Immature natural killer cell (primary cell): ENCODE data around the gene TAF6. TPM values are rescaled to one million over a fixed set of nuclear protein-coding genes. Genes with fewer than 3 reads are reported as not detected.
A peak's percentile ranks its signal among the peaks of the same experiment; 100 is the strongest.

Experiments
- DNase-seq, 3 donors: peaks; one replicate each; pipeline ENCODE4 v3.0.0; 2022; ENCODE audit warnings: mixed read lengths in 1 of 3
- H3K27ac Mint-ChIP-seq, 6 donors: one replicate each; pipeline ENCODE4 v1.8.0; 2020; ENCODE audit warnings: mixed read lengths in 6 of 6, mild to moderate bottlenecking in 5 of 6, inconsistent platforms in 4 of 6, moderate library complexity in 3 of 6
- H3K27me3 Mint-ChIP-seq, 3 donors: one replicate each; pipeline ENCODE4 v1.8.0; 2020 to 2021; ENCODE audit warnings: low read depth in 3 of 3, mild to moderate bottlenecking in 3 of 3, mixed read lengths in 3 of 3, moderate library complexity in 3 of 3, inconsistent platforms in 1 of 3
- H3K36me3 Mint-ChIP-seq, 3 donors: one replicate each; pipeline ENCODE4 v1.8.0; 2020; ENCODE audit warnings: mixed read lengths in 3 of 3, inconsistent platforms in 2 of 3, mild to moderate bottlenecking in 2 of 3
- H3K4me1 Mint-ChIP-seq, 2 donors: one replicate each; pipeline ENCODE4 v1.8.0; 2020; ENCODE audit warnings: inconsistent platforms in 2 of 2, mild to moderate bottlenecking in 2 of 2, mixed read lengths in 2 of 2, moderate library complexity in 1 of 2
- H3K4me3 Mint-ChIP-seq, 5 donors: one replicate each; pipeline ENCODE4 v1.8.0; 2020; ENCODE audit warnings: mild to moderate bottlenecking in 5 of 5, mixed read lengths in 5 of 5, inconsistent platforms in 3 of 5, moderate library complexity in 3 of 5
- H3K9me3 Mint-ChIP-seq, 6 donors: one replicate each; pipeline ENCODE4 v1.8.0; 2020; ENCODE audit warnings: mild to moderate bottlenecking in 6 of 6, mixed read lengths in 6 of 6, inconsistent platforms in 4 of 6, moderate library complexity in 3 of 6
- polyA plus RNA-seq, 3 donors: library from polyadenylated mRNA; unstranded; fragments of 300-500 nt; fragmentation: Illumina TruSeq; gene quantifications; one replicate each; pipeline ENCODE4 v1.2.3, GENCODE V29; 2021

The TAF6 gene
- 10 to 100 TPM; 15.3 to 34.8 (median 17.3) TPM for polyA plus RNA-seq

DNA sequence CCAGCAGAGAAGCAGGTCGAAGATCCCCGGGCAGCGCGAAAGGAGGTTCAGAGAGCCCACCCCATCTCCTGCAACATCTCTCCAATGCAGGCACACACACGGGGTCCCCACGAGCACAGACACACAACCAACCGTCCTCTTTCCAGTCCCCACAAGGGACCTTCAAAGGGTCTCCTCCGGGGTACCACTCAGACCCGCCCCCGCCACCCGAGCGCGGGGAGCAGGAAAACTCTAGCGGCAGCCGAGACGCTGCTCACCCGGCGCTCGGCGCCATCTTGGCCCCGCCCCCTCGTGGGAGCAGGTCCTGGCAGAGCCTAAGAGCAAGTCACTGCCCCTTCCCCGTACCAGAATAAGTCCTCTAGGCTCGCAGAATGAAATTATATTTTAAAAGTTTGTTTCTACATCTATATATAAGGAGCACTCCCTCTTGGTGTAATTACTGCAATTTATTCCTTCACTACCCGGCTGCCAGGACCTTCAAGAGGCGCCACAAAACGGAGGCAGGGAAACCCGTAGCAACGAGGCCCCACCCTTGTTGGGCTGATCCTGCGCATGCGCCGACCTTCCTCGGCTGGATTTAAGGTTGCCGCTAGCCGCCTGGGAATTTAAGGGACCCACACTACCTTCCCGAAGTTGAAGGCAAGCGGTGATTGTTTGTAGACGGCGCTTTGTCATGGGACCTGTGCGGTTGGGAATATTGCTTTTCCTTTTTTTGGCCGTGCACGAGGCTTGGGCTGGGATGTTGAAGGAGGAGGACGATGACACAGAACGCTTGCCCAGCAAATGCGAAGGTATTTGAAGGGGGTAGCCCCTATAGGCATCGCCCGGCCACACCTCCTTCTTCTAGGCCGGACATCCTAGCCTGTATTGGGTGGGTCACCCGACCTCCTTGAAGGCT lies at the start of gene TAF6, which contains the start of gene CNPY4:
TAF6 (minus strand) TSS at position 287 of the 898 bp plus-strand sequence. CDS start 5,149 bp downstream, outside the sequence.
CNPY4 (plus strand) TSS at position 563 of the 898 bp plus-strand sequence; CDS start at position 674, 111 bp downstream.
- H3K4me1 Mint-ChIP-seq, result peaks cover 33 to 34% of the 10 kb centered on the region in 2 donors
- H3K27ac Mint-ChIP-seq, result peak within 1 kb of the TSS; percentile 97 to 99 (median 98)
- H3K9me3 Mint-ChIP-seq, result no peaks in the 10 kb centered on the region
- peaks cover 4 to 11% (median 6%) of the 10 kb centered on the region in 3 donors for H3K27me3 Mint-ChIP-seq
- peaks cover 0 to 3% (median 0%) of the 10 kb centered on the region in 3 donors for H3K36me3 Mint-ChIP-seq
- peak; percentile 94 to 96 (median 95) for DNase-seq
- peak within 1 kb of the TSS; percentile 90 to 97 (median 92) for H3K4me3 Mint-ChIP-seq

DNA sequence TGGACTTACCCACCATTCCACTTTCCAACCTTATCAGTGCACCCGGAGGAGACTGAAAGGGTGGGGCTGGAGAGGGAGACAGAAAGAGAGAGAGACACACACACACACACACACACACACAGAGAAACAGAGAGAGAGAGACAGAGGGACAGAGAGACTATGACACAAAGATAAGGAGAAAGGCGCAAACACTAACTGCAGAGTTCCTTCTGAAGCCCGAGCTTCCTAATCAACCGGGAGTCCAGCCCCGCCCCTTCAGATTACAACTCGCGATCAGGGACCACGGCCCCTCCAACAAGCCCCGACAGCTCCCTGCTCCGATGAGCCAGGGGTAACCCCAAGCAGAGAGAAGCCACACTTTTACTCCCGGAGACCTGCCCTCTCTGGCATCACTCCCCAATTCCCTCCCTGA lies 48.8 kb upstream of the TAF6 start:
- peaks cover 0 to 2% (median 0%) of the 10 kb centered on the region in 6 donors for H3K9me3 Mint-ChIP-seq
- no peaks in the 10 kb centered on the region for H3K36me3 Mint-ChIP-seq
- H3K4me1 Mint-ChIP-seq, result peaks cover 26 to 31% of the 10 kb centered on the region in 2 donors
- H3K27ac Mint-ChIP-seq, result peak overlapping the region in 1 of 6 donors; percentile 4
- peak overlapping the region; percentile 8 to 71 (median 26) for H3K4me3 Mint-ChIP-seq
- peaks cover 24 to 45% (median 30%) of the 10 kb centered on the region in 3 donors for H3K27me3 Mint-ChIP-seq
- no peak for DNase-seq

GRCh38 chr7:100166970-100167911 lies 48.1 kb upstream of the TAF6 start:
- no peaks in the 10 kb centered on the region for H3K36me3 Mint-ChIP-seq
- H3K27me3 Mint-ChIP-seq, result peaks cover 24 to 47% (median 30%) of the 10 kb centered on the region in 3 donors
- H3K9me3 Mint-ChIP-seq, result peaks cover 0 to 2% (median 0%) of the 10 kb centered on the region in 6 donors
- H3K27ac Mint-ChIP-seq, result no peak overlapping the region
- no peak for DNase-seq
- peak overlapping the region in 2 of 5 donors; percentile 26 to 71 for H3K4me3 Mint-ChIP-seq
- H3K4me1 Mint-ChIP-seq, result peaks cover 26 to 31% of the 10 kb centered on the region in 2 donors

DNA sequence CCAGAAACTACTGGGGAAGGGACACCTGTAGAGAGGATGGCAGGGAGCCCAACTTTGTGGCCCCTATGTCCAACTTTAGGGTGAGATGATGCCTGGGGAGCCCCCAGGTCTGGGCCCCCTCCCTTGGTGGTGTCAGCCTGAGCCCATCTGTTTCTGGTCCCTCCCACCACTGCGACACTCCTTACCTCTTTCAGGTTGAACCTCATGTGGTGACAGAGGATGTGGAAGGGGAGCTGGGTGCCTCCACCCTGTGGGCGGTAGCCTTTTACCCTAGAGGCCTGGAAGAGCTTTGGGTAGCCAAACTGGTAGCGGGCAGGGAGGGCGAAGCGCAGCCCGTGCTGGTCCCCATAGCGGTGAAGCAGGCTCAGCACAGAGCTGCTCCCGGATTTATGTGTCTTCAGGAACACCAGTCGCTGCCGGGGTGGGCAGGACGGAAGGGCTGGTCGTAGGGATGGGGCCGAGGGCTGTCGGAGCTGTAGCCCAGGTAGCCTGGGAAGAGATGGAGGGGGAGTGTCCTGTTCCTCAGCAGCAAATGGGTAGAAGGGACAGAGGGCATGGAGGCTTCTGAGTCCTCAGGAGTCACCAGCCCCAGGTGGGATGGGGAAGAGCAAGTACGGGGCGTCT lies 47.3 kb upstream of the TAF6 start:
- Mint-ChIP-seq H3K9me3 (peaks cover 0 to 2% (median 0%) of the 10 kb centered on the region in 6 donors), H3K27ac (no peak overlapping the region), H3K4me3 (peak overlapping the region in 1 of 5 donors; percentile 44), H3K36me3 (no peaks in the 10 kb centered on the region), H3K27me3 (peaks cover 26 to 47% (median 28%) of the 10 kb centered on the region in 3 donors), H3K4me1 (peaks cover 23 to 26% of the 10 kb centered on the region in 2 donors)
- DNase-seq, result no peak

DNA sequence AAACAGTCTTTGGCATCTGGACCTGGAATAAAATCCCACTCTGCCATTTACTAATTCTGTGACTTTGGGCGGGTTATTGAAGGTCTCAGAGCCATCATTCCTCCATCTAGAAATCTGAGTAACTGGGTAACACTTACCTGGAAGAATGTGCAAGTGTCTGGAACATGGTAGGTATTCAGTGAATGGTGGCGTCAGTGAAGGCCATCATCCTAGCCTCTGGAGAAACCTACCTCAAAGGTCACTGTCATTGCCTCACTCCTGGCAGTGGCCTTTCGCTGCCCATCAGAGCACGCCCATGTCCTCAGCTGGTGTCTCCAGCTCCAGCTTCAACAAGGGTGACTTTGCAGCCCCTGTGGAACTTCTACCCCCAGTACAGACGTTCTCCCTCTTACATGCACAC lies 44.7 kb upstream of the TAF6 start:
- DNase-seq, result no peak
- Mint-ChIP-seq H3K27ac (no peak overlapping the region), H3K27me3 (peaks cover 20 to 31% (median 20%) of the 10 kb centered on the region in 3 donors), H3K4me3 (no peak overlapping the region), H3K36me3 (no peaks in the 10 kb centered on the region), H3K4me1 (peaks cover 21 to 22% of the 10 kb centered on the region in 2 donors), H3K9me3 (no peaks in the 10 kb centered on the region)

DNA sequence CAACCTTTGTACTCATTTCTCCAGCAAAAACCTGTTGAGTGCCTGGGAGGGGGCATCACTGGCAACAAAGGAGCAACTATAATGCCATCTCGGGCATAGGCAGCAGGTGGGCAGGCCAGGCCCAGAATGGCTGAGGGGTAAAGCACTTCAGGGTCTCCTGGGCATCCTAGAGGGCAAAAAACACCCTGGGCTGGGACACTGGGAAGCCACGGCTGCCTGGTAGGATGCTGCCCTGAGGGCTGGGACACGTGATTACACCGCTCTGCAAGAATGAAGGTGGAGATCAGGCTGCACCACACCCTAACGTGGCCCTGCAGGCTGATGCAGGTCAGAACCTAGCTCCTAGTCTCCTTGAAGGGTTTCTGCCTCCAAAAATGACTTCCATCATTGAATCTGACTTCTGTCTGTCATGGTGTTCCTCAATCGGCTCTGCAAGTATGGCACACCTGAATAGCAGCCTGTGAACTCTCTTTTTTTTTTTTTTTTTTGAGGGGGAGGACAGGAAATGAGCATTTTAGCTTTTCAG lies 43.9 kb upstream of the TAF6 start:
- Mint-ChIP-seq H3K9me3 (no peaks in the 10 kb centered on the region), H3K27ac (peak overlapping the region in 1 of 6 donors; percentile 4), H3K27me3 (peaks cover 14 to 23% (median 19%) of the 10 kb centered on the region in 3 donors), H3K4me3 (no peak overlapping the region), H3K4me1 (peaks cover 15 to 17% of the 10 kb centered on the region in 2 donors), H3K36me3 (no peaks in the 10 kb centered on the region)
- DNase-seq, result no peak

GRCh38 chr7:100160067-100160466 lies 40.9 kb upstream of the TAF6 start:
- peaks cover 0 to 4% (median 0%) of the 10 kb centered on the region in 3 donors for H3K36me3 Mint-ChIP-seq
- H3K27me3 Mint-ChIP-seq, result peaks cover 0 to 12% (median 9%) of the 10 kb centered on the region in 3 donors
- H3K9me3 Mint-ChIP-seq, result no peaks in the 10 kb centered on the region
- no peak for DNase-seq
- H3K4me1 Mint-ChIP-seq, result peaks cover 28 to 29% of the 10 kb centered on the region in 2 donors
- H3K27ac Mint-ChIP-seq, result no peak overlapping the region
- peak overlapping the region in 3 of 5 donors; percentile 7 to 83 (median 78) for H3K4me3 Mint-ChIP-seq

- Mint-ChIP-seq H3K4me1 (peaks cover 29 to 30% of the 10 kb centered on the region in 2 donors), H3K4me3 (peak overlapping the region; percentile 78 to 85 (median 83)), H3K9me3 (no peaks in the 10 kb centered on the region), H3K27ac (peak overlapping the region; percentile 66 to 86 (median 79)), H3K27me3 (peaks cover 0 to 12% (median 9%) of the 10 kb centered on the region in 3 donors), H3K36me3 (peaks cover 0 to 4% (median 0%) of the 10 kb centered on the region in 3 donors)
- no peak for DNase-seq
Measured at GRCh38 chr7:100159099-100159623, 40.0 kb upstream of the TAF6 start.

DNA sequence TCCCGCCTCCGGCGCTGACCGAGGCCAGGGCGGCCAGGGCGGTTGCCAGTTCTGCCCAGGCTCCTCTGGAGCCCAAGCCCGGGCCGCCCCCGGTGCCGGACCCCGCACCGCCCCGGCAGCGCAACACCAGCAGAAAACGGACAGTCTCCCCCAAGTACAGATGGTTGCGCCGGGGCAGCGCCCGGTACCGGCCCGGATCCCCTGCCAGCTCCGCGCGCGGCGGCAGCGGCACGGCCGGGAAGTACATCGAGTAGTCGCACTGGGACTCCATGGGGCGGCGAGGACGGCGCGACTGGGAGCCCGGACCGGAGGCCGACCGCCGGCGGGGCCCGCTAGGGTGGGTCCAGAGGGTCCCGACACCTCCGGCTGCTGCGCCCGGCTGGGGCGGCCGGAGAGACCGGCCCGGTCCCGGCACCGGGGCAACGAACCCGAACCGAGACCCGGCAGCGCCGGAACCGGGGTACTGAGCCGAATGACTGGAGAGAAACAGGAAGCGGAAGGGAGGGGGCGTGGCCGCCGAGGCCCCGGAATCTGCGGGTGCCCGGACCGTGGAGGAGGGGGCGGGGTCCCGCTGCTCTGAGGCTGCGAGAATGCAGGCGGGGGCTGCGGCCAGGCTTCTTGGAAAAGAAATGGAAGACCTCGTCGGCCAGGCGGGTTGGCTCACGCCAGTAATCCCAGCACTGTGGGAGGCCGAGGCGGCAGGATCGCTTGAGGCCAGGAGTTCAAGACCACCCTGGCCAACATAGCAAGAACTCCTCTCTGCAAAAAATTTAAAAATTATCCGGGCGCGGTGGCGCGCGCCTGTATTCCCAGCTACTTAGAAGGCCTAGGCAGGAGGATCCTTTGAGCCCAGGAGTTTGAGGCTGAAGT lies 39.3 kb upstream of the TAF6 start, which contains the start of gene TRAPPC14:
TRAPPC14 (minus strand) TSS at position 495 of the 870 bp plus-strand sequence; CDS start at position 271, 224 bp downstream.
- DNase-seq, result peak; percentile 86 to 88 (median 88)
- H3K4me3 Mint-ChIP-seq, result peak within 1 kb of the TSS; percentile 83 to 90 (median 86)
- H3K27me3 Mint-ChIP-seq, result peaks cover 0 to 12% (median 6%) of the 10 kb centered on the region in 3 donors
- H3K27ac Mint-ChIP-seq, result peak within 1 kb of the TSS; percentile 74 to 94 (median 90)
- H3K4me1 Mint-ChIP-seq, result peaks cover 29 to 31% of the 10 kb centered on the region in 2 donors
- H3K36me3 Mint-ChIP-seq, result peaks cover 0 to 4% (median 0%) of the 10 kb centered on the region in 3 donors
- no peaks in the 10 kb centered on the region for H3K9me3 Mint-ChIP-seq

GRCh38 chr7:100157334-100158228 lies 38.4 kb upstream of the TAF6 start:
- H3K27ac Mint-ChIP-seq, result peak overlapping the region; percentile 70 to 94 (median 90)
- no peaks in the 10 kb centered on the region for H3K9me3 Mint-ChIP-seq
- H3K27me3 Mint-ChIP-seq, result peaks cover 0 to 12% (median 5%) of the 10 kb centered on the region in 3 donors
- H3K36me3 Mint-ChIP-seq, result peaks cover 1 to 4% (median 1%) of the 10 kb centered on the region in 3 donors
- peak overlapping the region; percentile 83 to 90 (median 86) for H3K4me3 Mint-ChIP-seq
- H3K4me1 Mint-ChIP-seq, result peaks cover 32% of the 10 kb centered on the region in 2 donors
- no peak for DNase-seq

- Mint-ChIP-seq H3K27ac (peak overlapping the region; percentile 67 to 93 (median 81)), H3K27me3 (peaks cover 0 to 12% (median 4%) of the 10 kb centered on the region in 3 donors), H3K9me3 (no peaks in the 10 kb centered on the region), H3K36me3 (peaks cover 4 to 8% (median 6%) of the 10 kb centered on the region in 3 donors), H3K4me3 (peak overlapping the region; percentile 48 to 86 (median 70)), H3K4me1 (peaks cover 36 to 37% of the 10 kb centered on the region in 2 donors)
- no peak for DNase-seq
Measured at GRCh38 chr7:100157069-100157333, 37.8 kb upstream of the TAF6 start.
